Ramos (cell line): Measurements from ENCODE around the gene CAMTA1.
"Not testable (repeated sequence)": the region's sequence is repeated elsewhere in the genome, so short reads cannot be mapped to it uniquely, and the experiment has no call there.

Experiments
- in situ Hi-C: fragments of 300-500 bp; cut with MboI; formaldehyde crosslinking; loops from one replicate; pipeline ENCODE4 v1.14.3; 2022; ENCODE audit warnings: low sequenced_read_pairs; ENCODE audit not compliant: unreplicated experiment

CAMTA1 gene

GRCh38 chr1:7684861-7685635, 899.8 kb downstream of the CAMTA1 start:
- in situ Hi-C loops: no loop called here

- in situ Hi-C loops: no loop called here
Observed at GRCh38 chr1:7686301-7686850, 901.1 kb downstream of the CAMTA1 start.

GRCh38 chr1:7687411-7687810, 902.2 kb downstream of the CAMTA1 start:
- in situ Hi-C loops: no loop called here

- in situ Hi-C loops: no loop called here
Observed at GRCh38 chr1:7688659-7689058, 903.4 kb downstream of the CAMTA1 start.

GRCh38 chr1:7689307-7689706, 904.1 kb downstream of the CAMTA1 start:
- in situ Hi-C loops: not testable (repeated sequence)

GRCh38 chr1:7690076-7690475, 904.8 kb downstream of the CAMTA1 start:
- in situ Hi-C loops: no loop called here

GRCh38 chr1:7690496-7691182, 905.4 kb downstream of the CAMTA1 start:
- in situ Hi-C loops: no loop called here

- in situ Hi-C loops: no loop called here
Observed at GRCh38 chr1:7691576-7691975, 906.3 kb downstream of the CAMTA1 start.

GRCh38 chr1:7692005-7692404, 906.8 kb downstream of the CAMTA1 start:
- in situ Hi-C loops: no loop called here

GRCh38 chr1:7693037-7693436, 907.8 kb downstream of the CAMTA1 start:
- in situ Hi-C loops: not testable (repeated sequence)

- in situ Hi-C loops: no loop called here
Observed at GRCh38 chr1:7693662-7694061, 908.4 kb downstream of the CAMTA1 start.

- in situ Hi-C loops: no loop called here
Observed at GRCh38 chr1:7694600-7695496, 909.6 kb downstream of the CAMTA1 start.

GRCh38 chr1:7695497-7696117, 910.4 kb downstream of the CAMTA1 start:
- in situ Hi-C loops: no loop called here

- in situ Hi-C loops: no loop called here
Observed at GRCh38 chr1:7698641-7699040, 913.4 kb downstream of the CAMTA1 start.

- in situ Hi-C loops: no loop called here
Observed at GRCh38 chr1:7702365-7702764, 917.1 kb downstream of the CAMTA1 start.

- in situ Hi-C loops: no loop called here
Observed at GRCh38 chr1:7703321-7704213, 918.3 kb downstream of the CAMTA1 start.

- in situ Hi-C loops: no loop called here
Observed at GRCh38 chr1:7704214-7705047, 919.2 kb downstream of the CAMTA1 start.
